Stimulated activated CD8-positive, alpha-beta memory T cell treated with anti-CD3 and anti-CD28 coated beads, Interleukin-15, amount 100 ng/mL, for 4 hours (primary cell): ENCODE measurements around the gene MOB3C.
"Not testable (repeated sequence)": the region's sequence is repeated elsewhere in the genome, so short reads cannot be mapped to it uniquely, and the experiment has no call there.

Experiments used
- DNase-seq, 2 donors: peaks; one replicate each; pipeline ENCODE4 v3.0.0-alpha.2; 2020; ENCODE audit warnings: low read depth in 2 of 2

The MOB3C gene

GRCh38 chr1:46616277-46617107, at the start of gene MOB3C:
Gene MOB3C, minus strand, starts transcription at chr1:46616811. Its CDS starts 3,490 bp downstream, at chr1:46613321.
- peak; percentile 58 to 76 for DNase-seq

- no peak for DNase-seq
Measured at GRCh38 chr1:46665983-46666382, 49.4 kb upstream of the MOB3C start.

- DNase-seq = not testable (repeated sequence)
Measured at GRCh38 chr1:46662919-46663318, 46.3 kb upstream of the MOB3C start.

GRCh38 chr1:46660116-46660515, 43.5 kb upstream of the MOB3C start:
- not testable (repeated sequence) for DNase-seq

- no peak for DNase-seq
Measured at GRCh38 chr1:46659307-46659870, 42.8 kb upstream of the MOB3C start.

GRCh38 chr1:46657775-46658174, 41.2 kb upstream of the MOB3C start:
- no peak for DNase-seq

- DNase-seq = no peak
Measured at GRCh38 chr1:46656643-46657042, 40.0 kb upstream of the MOB3C start.

- DNase-seq = no peak
Measured at GRCh38 chr1:46655848-46656247, 39.2 kb upstream of the MOB3C start.

GRCh38 chr1:46654698-46655097, 38.1 kb upstream of the MOB3C start:
- DNase-seq = not testable (repeated sequence)

- no peak for DNase-seq
Measured at GRCh38 chr1:46654012-46654411, 37.4 kb upstream of the MOB3C start.

GRCh38 chr1:46653405-46653958, 36.9 kb upstream of the MOB3C start:
- no peak for DNase-seq

- no peak for DNase-seq
Measured at GRCh38 chr1:46652321-46653100, 35.9 kb upstream of the MOB3C start.

GRCh38 chr1:46651152-46651551, 34.5 kb upstream of the MOB3C start:
- DNase-seq = not testable (repeated sequence)

- no peak for DNase-seq
Measured at GRCh38 chr1:46650491-46650890, 33.9 kb upstream of the MOB3C start.

- no peak for DNase-seq
Measured at GRCh38 chr1:46649764-46650163, 33.2 kb upstream of the MOB3C start.

GRCh38 chr1:46647611-46648010, 31.0 kb upstream of the MOB3C start:
- no peak for DNase-seq

GRCh38 chr1:46646844-46647243, 30.2 kb upstream of the MOB3C start:
- no peak for DNase-seq

- no peak for DNase-seq
Measured at GRCh38 chr1:46646331-46646730, 29.7 kb upstream of the MOB3C start.

- DNase-seq = no peak
Measured at GRCh38 chr1:46645815-46646214, 29.2 kb upstream of the MOB3C start.

GRCh38 chr1:46643368-46643775, 26.8 kb upstream of the MOB3C start:
- no peak for DNase-seq

- no peak for DNase-seq
Measured at GRCh38 chr1:46642115-46642680, 25.6 kb upstream of the MOB3C start.

- no peak for DNase-seq
Measured at GRCh38 chr1:46639547-46639946, 22.9 kb upstream of the MOB3C start.
